Measurements from ENCODE around the gene NPHP1.
"Not testable (repeated sequence)": the region's sequence is repeated elsewhere in the genome, so short reads cannot be mapped to it uniquely, and the experiment has no call there.

DNA sequence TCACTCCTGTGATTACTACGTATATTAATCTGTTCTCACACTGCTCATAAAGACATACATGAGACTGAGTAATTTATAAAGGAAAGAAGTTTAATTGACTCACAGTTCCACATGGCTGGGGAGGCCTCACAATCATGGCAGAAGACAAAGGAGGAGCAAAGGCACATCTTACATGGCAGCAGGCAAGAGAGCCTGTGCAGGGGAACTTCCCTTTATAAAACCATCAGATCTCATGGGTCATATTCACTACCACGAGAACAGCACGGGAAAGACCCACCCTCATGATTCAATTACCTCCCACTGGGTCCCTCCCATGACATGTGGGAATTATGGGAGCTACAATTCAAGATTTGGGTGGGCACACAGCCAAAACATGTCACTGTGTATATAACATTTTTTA is 8.7 kb upstream of the NPHP1 start:
- not testable (repeated sequence) for TF ChIP-seq EZH2phosphoT487 (IDR thresholded peaks at IDR 0.05; ENCODE audit: borderline replicate concordance)
- TF ChIP-seq, protein P1, sequence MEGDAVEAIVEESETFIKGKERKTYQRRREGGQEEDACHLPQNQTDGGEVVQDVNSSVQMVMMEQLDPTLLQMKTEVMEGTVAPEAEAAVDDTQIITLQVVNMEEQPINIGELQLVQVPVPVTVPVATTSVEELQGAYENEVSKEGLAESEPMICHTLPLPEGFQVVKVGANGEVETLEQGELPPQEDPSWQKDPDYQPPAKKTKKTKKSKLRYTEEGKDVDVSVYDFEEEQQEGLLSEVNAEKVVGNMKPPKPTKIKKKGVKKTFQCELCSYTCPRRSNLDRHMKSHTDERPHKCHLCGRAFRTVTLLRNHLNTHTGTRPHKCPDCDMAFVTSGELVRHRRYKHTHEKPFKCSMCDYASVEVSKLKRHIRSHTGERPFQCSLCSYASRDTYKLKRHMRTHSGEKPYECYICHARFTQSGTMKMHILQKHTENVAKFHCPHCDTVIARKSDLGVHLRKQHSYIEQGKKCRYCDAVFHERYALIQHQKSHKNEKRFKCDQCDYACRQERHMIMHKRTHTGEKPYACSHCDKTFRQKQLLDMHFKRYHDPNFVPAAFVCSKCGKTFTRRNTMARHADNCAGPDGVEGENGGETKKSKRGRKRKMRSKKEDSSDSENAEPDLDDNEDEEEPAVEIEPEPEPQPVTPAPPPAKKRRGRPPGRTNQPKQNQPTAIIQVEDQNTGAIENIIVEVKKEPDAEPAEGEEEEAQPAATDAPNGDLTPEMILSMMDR (conservative IDR thresholded peaks at IDR 0.05; ENCODE audit: low read length) = not testable (repeated sequence)
